Tibial nerve (tissue), 4 donors: ENCODE measurements around the gene FBXO38. TPM values are rescaled to one million over a fixed set of nuclear protein-coding genes. Genes with fewer than 3 reads are reported as not detected.

Experiments
- DNase-seq, 2 donors: peaks; one replicate each; pipeline ENCODE4 v3.0.0-alpha.2; 2019; ENCODE audit warnings: low spot score in 2 of 2
- H3K27ac ChIP-seq, 4 donors: fragments of 200-600 bp; sonication (generic) in 3 of 4; one replicate each; pipeline ENCODE4 v1.5.1; 2017 to 2019; ENCODE audit warnings: mild to moderate bottlenecking in 1 of 4
- H3K27me3 ChIP-seq, 2 donors: fragments of 200-600 bp; sonication (generic) in 1 of 2; one replicate each; pipeline versions ENCODE4 v1.5.1 to v1.6.0; 2017 to 2019
- H3K36me3 ChIP-seq, 3 donors: fragments of 200-600 bp; sonication (generic); one replicate each; pipeline ENCODE4 v1.5.1; 2018 to 2019
- H3K4me1 ChIP-seq, 4 donors: fragments of 200-600 bp; sonication (generic) in 3 of 4; one replicate each; pipeline ENCODE4 v1.5.1; 2017 to 2019
- H3K4me3 ChIP-seq, 4 donors: fragments of 200-600 bp; sonication (generic) in 3 of 4; one replicate each; pipeline ENCODE4 v1.5.1; 2017 to 2019; ENCODE audit warnings: mild to moderate bottlenecking in 1 of 4, moderate library complexity in 1 of 4
- H3K9me3 ChIP-seq, 4 donors: fragments of 200-600 bp; sonication (generic) in 3 of 4; one replicate each; pipeline ENCODE4 v1.5.1; 2017 to 2019
- EP300 ChIP-seq, 2 donors: sonication (generic); formaldehyde crosslinking; IDR thresholded peaks; one replicate each; pipeline ENCODE4 v1.6.1; 2017; ENCODE audit warnings: antibody characterized with exemption in 2 of 2, mild to moderate bottlenecking in 1 of 2
- POLR2A ChIP-seq, 2 donors: fragments of 450-650 bp; IDR thresholded peaks; one replicate each; pipeline ENCODE4 v1.6.1; 2017; ENCODE audit warnings: antibody characterized with exemption in 2 of 2, mild to moderate bottlenecking in 2 of 2, moderate library complexity in 2 of 2
- WGBS, 2 donors: methylation state at CpG; one replicate each; pipeline ENCODE4 v1.1.5; 2018; 5-methylcytosine and 5-hydroxymethylcytosine counted together
- total RNA-seq, 4 donors: library from RNA; depleted of rRNA; stranded (reverse); fragments of >200 nt; gene quantifications; one replicate each; pipeline ENCODE4 v1.1.0, GENCODE V29; 2016
- TF ChIP-seq, protein P1 (sequence below), 5 experiments: fragments of 200-600 bp in 3 of 5; fragments of 450-650 bp in 2 of 5; sonication (generic) in 3 of 5; IDR thresholded peaks; one replicate each; pipeline ENCODE4 v1.5.1; 2016 to 2019; ENCODE audit warnings: antibody characterized with exemption in 5 of 5, mild to moderate bottlenecking in 3 of 5, moderate library complexity in 2 of 5

Gene FBXO38
- total RNA-seq, 4 donors from 2014 or later: 55.0 to 60.7 (median 56.4) TPM

DNA sequence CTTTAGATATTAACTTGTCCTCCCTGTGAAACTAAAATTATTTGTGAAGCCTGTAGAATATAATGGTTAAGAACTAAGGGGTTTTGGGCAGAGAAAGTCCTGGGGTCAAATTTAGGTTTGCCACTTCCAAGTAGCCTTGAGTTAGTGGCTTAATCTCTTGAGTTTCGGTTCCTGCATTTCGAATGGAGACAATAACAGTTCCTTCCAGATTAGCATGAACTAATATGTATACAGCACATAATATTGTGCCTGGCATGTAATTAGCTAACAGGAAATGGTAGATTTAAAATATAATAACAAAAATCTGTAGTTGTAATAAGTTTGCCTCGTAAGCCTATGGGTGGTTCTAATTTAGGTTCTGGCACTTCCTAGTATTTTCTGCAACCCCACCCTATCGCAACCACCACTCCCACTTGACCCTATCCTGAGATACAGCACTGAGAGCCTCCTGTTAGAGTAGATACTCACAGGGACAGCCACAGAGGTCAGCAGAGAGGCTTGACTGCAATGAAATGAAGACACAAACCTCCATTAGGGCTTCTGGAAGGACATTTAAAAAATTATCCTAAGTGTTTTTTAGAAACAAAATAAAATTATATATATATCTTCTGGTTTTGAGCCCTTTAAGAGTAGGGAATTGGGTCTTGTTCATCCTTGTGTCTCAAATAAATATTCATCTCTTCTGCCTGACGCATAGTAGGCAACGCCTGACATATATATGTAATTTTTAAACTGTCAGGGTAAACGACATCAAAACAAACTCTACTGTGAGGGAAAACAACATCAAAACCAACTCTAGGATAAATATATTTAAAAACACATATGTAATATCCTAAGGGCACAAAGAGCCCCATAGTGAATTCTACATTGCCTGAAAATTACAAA is 39.9 kb upstream of the FBXO38 start:
- TF ChIP-seq POLR2A (IDR thresholded peaks at IDR 0.05) (no peak), EP300 (IDR thresholded peaks at IDR 0.05) (no peak)
- TF ChIP-seq, protein P1, sequence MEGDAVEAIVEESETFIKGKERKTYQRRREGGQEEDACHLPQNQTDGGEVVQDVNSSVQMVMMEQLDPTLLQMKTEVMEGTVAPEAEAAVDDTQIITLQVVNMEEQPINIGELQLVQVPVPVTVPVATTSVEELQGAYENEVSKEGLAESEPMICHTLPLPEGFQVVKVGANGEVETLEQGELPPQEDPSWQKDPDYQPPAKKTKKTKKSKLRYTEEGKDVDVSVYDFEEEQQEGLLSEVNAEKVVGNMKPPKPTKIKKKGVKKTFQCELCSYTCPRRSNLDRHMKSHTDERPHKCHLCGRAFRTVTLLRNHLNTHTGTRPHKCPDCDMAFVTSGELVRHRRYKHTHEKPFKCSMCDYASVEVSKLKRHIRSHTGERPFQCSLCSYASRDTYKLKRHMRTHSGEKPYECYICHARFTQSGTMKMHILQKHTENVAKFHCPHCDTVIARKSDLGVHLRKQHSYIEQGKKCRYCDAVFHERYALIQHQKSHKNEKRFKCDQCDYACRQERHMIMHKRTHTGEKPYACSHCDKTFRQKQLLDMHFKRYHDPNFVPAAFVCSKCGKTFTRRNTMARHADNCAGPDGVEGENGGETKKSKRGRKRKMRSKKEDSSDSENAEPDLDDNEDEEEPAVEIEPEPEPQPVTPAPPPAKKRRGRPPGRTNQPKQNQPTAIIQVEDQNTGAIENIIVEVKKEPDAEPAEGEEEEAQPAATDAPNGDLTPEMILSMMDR (IDR thresholded peaks at IDR 0.05): no peak
- H3K4me1 ChIP-seq: no peaks in the 10 kb centered on the region
- no peaks in the 10 kb centered on the region for H3K9me3 ChIP-seq
- 77 to 79% methylated on average over 7 of the region's 7 CpGs for WGBS, 2 donors
- H3K36me3 ChIP-seq: no peaks in the 10 kb centered on the region
- no peak overlapping the region for H3K4me3 ChIP-seq
- H3K27me3 ChIP-seq: no peaks in the 10 kb centered on the region
- H3K27ac ChIP-seq: no peak overlapping the region
- no peak for DNase-seq

DNA sequence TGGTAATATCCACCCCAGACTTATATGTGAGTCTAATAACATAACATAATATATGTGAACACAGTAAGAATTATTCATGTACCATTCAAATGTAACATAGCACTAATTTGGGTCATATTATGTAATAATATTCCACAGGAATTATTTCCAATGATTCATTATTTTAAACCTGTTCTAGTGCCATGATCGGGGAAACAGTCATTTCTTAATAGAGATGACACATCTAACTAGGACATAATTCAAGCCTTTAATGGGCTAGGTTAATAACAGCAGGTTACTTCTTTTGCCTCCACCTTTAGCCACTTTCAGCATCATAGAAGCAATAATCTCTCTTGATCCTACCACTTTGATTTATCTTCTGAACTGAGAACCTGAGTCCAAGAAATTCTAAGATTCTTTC is 36.1 kb upstream of the FBXO38 start:
- Histone ChIP-seq H3K27me3 (no peaks in the 10 kb centered on the region), H3K4me3 (no peak overlapping the region), H3K36me3 (peaks cover 0 to 15% (median 0%) of the 10 kb centered on the region in 3 donors), H3K9me3 (no peaks in the 10 kb centered on the region), H3K27ac (no peak overlapping the region), H3K4me1 (no peaks in the 10 kb centered on the region)
- 90 to 100% methylated on average over 1 of the region's 1 CpG for WGBS, 2 donors
- no peak for DNase-seq
- TF ChIP-seq POLR2A (IDR thresholded peaks at IDR 0.05) (no peak), EP300 (IDR thresholded peaks at IDR 0.05) (no peak)
- TF ChIP-seq, protein P1 (IDR thresholded peaks at IDR 0.05): no peak

DNA sequence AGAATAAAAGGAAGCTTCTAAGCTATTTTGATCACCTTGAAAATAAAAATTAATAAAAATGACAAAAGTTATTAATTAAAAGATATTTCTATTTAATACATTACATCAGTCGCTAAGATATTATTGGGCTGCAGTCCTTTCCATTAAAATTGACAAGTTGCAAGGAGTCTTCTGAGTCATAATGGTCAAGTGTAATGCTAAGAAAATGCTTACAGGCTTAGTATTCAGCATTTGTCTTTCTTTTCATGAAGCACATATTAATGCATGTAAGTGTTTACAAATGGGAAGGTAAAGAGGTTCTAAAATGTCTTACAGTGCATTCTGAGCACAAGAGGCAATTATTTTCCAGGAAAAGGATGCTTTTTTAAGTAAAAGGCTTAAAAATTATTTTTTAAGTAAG is 31.1 kb upstream of the FBXO38 start:
- TF ChIP-seq, protein P1 (IDR thresholded peaks at IDR 0.05): no peak
- TF ChIP-seq EP300 (IDR thresholded peaks at IDR 0.05): no peak
- no peak for TF ChIP-seq POLR2A (IDR thresholded peaks at IDR 0.05)
- WGBS, 2 donors: 90 to 97% methylated on average over 1 of the region's 1 CpG
- H3K27ac ChIP-seq: no peak overlapping the region
- H3K36me3 ChIP-seq: peaks cover 0 to 15% (median 0%) of the 10 kb centered on the region in 3 donors
- H3K27me3 ChIP-seq: no peaks in the 10 kb centered on the region
- no peaks in the 10 kb centered on the region for H3K4me1 ChIP-seq
- H3K4me3 ChIP-seq: no peak overlapping the region
- no peaks in the 10 kb centered on the region for H3K9me3 ChIP-seq
- DNase-seq: no peak

DNA sequence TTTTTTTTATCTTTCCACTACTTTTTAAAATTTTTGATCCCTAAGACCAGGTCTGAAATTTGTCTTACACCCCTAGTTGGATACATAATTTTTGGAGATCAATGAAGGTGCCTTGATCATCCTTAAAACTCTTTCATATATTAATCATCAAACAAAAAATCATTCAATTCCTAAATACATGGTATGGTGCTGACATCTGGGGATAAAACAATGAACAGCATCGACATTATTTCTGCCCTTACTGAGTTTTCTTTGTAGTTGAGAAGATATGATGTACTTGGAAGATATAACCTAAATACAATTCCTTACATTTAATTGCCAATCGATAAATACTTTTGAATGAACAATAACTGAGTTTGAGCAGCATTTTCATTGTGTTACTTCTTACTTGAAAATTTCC is 30.1 kb upstream of the FBXO38 start:
- peaks cover 0 to 15% (median 0%) of the 10 kb centered on the region in 3 donors for H3K36me3 ChIP-seq
- no peaks in the 10 kb centered on the region for H3K4me1 ChIP-seq
- H3K27me3 ChIP-seq: no peaks in the 10 kb centered on the region
- H3K9me3 ChIP-seq: no peaks in the 10 kb centered on the region
- DNase-seq: no peak
- no peak overlapping the region for H3K27ac ChIP-seq
- TF ChIP-seq EP300 (IDR thresholded peaks at IDR 0.05) (no peak), POLR2A (IDR thresholded peaks at IDR 0.05) (no peak)
- TF ChIP-seq, protein P1 (IDR thresholded peaks at IDR 0.05): no peak
- H3K4me3 ChIP-seq: no peak overlapping the region
- 90 to 92% methylated on average over 2 of the region's 2 CpGs for WGBS, 2 donors

DNA sequence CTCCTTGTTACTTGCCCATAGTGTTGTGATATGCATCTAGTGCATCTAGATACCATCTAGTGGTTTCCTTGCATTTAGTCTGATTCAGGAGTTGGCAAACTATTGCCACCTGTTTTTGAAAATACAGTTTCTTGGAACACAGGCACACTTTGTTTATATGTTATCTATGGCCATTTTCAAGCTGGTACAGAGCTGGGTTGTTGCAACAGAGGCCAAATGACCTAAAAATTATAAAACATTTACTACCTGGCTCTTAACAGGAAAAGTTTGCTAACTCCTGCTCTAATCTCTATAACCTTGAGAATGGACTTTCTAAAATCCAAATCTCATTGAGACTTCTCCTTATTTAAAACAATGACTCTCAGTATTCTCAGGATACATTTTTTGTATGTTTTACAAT is 19.4 kb upstream of the FBXO38 start:
- Histone ChIP-seq H3K27me3 (no peaks in the 10 kb centered on the region), H3K27ac (no peak overlapping the region), H3K9me3 (peaks cover 0 to 18% (median 1%) of the 10 kb centered on the region in 4 donors), H3K4me1 (no peaks in the 10 kb centered on the region), H3K36me3 (peaks cover 0 to 6% (median 0%) of the 10 kb centered on the region in 3 donors), H3K4me3 (no peak overlapping the region)
- DNase-seq: no peak
- TF ChIP-seq EP300 (IDR thresholded peaks at IDR 0.05) (no peak), POLR2A (IDR thresholded peaks at IDR 0.05) (no peak)
- TF ChIP-seq, protein P1 (IDR thresholded peaks at IDR 0.05): no peak
